LHCN-M2 (cell line): ENCODE measurements around the gene IMP3. TPM values are rescaled to one million over a fixed set of nuclear protein-coding genes. Genes with fewer than 3 reads are reported as not detected.

ENCODE experiments used
- DNase-seq: peaks from one replicate; pipeline ENCODE4 v3.0.0-alpha.2; 2012; ENCODE audit warnings: low read depth
- total RNA-seq: library from RNA; depleted of rRNA; stranded (reverse); fragments of >200 nt; gene quantifications from 2 replicates; pipeline ENCODE4 v1.2.3, GENCODE V29; 2014; rRNA removed

The IMP3 gene
- total RNA-seq, 1 experiment from 2014 or later: 155 TPM

- no peak for DNase-seq
Measured at GRCh38 chr15:75622505-75622904, 17.5 kb downstream of the IMP3 start.

GRCh38 chr15:75620841-75621391 is 19.1 kb downstream of the IMP3 start:
- peak; percentile 93 for DNase-seq

GRCh38 chr15:75620058-75620820 is 19.8 kb downstream of the IMP3 start:
- peak; percentile 80 for DNase-seq

- no peak for DNase-seq
Measured at GRCh38 chr15:75616766-75617165, 23.3 kb downstream of the IMP3 start.

- DNase-seq: peak; percentile 21
Measured at GRCh38 chr15:75606711-75607699, 33.0 kb downstream of the IMP3 start.

- DNase-seq: no peak
Measured at GRCh38 chr15:75606026-75606425, 34.0 kb downstream of the IMP3 start.

GRCh38 chr15:75599401-75599800 is 40.6 kb downstream of the IMP3 start:
- no peak for DNase-seq

- DNase-seq: no peak
Measured at GRCh38 chr15:75598361-75598760, 41.7 kb downstream of the IMP3 start.

- DNase-seq: no peak
Measured at GRCh38 chr15:75597667-75598341, 42.2 kb downstream of the IMP3 start.

- no peak for DNase-seq
Measured at GRCh38 chr15:75596703-75597345, 43.2 kb downstream of the IMP3 start.

GRCh38 chr15:75594276-75594675 is 45.7 kb downstream of the IMP3 start:
- DNase-seq: no peak

GRCh38 chr15:75591655-75592364 is 48.2 kb downstream of the IMP3 start:
- no peak for DNase-seq

- no peak for DNase-seq
Measured at GRCh38 chr15:75590239-75590638, 49.8 kb downstream of the IMP3 start.

Other genes starting within 250 kb of the IMP3 start
- 21.5 and 26.9 TPM in 2 replicates for gene SIN3A, start 188.5 kb downstream of the IMP3 start, total RNA-seq
- gene PTPN9, start 60.9 kb downstream of the IMP3 start, total RNA-seq: 23.5 and 25.0 TPM in 2 replicates
- gene SNUPN, start 14.5 kb downstream of the IMP3 start, total RNA-seq: 34.3 and 43.9 TPM in 2 replicates
- gene SNX33, start 7.7 kb upstream of the IMP3 start, total RNA-seq: 15.5 and 18.3 TPM in 2 replicates
- 16.4 and 21.0 TPM in 2 replicates for gene CSPG4, start 72.6 kb upstream of the IMP3 start, total RNA-seq
- 59.4 and 60.6 TPM in 2 replicates for gene UBE2Q2, start 203.2 kb upstream of the IMP3 start, total RNA-seq